Stimulated activated CD8-positive, alpha-beta memory T cell treated with anti-CD3 and anti-CD28 coated beads, Interleukin-12 subunit alpha, Interleukin-12 subunit beta, amount 100 ng/mL, for 24 hours (primary cell): ENCODE results near the gene HMBS.
"Not testable (repeated sequence)": the region's sequence is repeated elsewhere in the genome, so short reads cannot be mapped to it uniquely, and the experiment has no call there.

Experiments
- DNase-seq: peaks from one replicate; pipeline ENCODE4 v3.0.0-alpha.2; 2020; ENCODE audit errors: extremely low read depth

The HMBS gene

DNA sequence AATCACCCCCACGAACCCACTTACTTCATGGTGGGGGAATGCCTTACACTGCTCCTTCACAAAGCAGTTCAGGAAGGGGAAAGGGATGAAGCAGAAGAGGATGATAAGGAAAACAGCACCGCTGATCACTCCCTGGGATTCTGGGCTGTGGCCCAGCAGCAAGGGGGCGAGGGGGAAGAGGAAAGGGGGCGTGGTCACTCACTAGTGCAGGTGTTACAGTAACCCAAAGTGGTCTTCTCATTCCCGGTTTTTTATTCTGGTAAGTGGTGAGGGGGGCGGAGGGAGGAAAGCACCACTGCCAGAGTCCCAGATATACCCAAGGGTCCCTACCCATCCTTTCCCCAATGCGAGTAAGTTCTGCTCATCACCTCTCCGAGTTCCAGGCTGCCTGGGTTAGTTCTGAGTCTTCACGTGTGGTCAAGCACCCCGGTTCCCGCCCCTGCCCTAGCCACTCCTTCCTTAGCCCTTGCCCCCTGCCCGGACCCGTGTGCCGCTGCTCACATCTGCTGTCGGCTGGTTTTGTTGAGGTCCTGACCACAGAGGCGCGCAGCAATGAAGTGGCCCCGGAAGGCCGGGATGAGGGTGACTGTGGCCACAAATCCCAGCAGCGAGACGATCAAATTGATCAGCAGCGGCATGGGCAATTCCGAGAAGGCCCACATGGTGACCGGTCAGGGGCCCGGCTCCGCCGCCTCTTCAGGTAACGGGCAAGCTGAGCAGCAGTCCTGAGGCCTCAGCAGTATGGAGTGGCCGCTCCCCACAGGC lies 16.5 kb downstream of the HMBS start:
- no peak for DNase-seq

DNA sequence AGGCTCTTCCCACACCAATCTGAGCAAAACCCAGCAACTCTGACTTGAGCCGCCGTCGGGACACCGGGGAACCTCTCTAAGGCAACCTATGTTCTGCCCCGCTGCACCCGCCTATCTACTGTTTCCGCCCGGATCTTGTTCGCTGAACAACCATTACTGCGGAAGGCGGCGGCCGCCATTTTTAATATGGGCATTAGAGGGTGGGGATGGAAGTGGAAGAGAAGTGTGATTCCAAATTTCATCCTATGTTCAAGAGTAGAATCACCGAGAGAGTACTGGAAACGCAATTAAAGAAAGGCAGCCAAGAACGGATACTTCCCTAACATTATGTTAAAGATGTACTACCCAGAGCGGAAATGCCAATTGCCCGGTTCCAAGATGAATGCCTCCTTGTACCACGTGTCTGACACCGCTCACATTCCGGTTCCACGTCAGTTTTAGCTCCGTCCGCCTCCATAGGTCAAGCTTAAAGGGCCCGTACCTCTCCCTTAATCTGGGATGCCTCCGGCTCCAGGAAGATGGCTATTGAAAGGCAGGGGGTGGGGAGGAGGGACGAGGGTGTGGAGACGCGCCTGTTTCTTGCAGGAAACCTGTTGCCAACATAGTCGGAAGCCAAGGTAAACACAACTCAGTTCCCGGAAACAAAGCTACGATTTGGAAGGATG lies 17.2 kb downstream of the HMBS start, which contains the start of gene DPAGT1:
DPAGT1 (minus strand) TSS at position 95 of the 665 bp plus-strand sequence. CDS start 198 bp downstream, outside the sequence.
- DNase-seq = no peak

DNA sequence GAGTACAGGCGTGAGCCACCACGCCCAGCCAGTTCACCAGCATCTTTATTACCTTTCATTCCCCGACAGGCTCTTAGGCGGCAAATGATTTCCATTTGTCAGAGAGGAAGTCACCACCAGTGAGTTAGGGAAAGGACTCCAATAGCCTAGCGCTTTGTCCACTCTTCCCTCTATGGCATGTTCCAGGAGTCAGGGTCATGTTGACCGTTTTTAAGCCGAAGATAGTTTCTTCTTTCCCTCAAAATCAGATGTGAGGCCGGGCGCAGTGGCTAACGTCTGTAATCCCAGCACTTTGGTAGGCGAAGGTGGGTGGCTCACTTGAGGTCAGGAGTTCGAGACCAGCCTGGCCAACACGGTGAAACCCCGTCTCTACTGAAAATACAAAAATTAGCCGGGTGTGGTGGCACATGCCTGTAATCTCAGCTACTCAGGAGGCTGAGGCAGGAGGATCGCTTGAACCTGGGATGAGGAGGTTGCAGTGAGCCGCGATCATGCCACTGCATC lies 18.5 kb downstream of the HMBS start:
- DNase-seq = not testable (repeated sequence)

DNA sequence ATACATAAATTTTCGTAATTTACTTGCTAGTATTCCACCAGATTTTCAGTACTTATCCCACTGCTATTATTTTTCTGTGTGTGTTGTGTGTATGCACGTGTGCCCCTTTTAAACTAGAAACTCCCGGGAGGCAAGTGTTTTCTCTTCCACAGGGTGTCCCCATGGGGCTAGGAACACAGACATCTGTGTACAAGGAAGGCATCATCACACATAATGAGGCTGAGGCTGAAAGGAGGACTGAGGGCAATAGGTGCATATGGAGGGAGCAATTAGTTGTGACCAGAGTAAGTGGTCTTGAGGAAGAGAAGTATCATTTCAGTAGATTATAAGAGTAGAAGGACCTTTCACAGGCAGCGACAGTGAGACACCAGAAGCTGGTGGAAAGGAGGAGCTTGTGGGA lies 19.1 kb downstream of the HMBS start:
- no peak for DNase-seq

DNA sequence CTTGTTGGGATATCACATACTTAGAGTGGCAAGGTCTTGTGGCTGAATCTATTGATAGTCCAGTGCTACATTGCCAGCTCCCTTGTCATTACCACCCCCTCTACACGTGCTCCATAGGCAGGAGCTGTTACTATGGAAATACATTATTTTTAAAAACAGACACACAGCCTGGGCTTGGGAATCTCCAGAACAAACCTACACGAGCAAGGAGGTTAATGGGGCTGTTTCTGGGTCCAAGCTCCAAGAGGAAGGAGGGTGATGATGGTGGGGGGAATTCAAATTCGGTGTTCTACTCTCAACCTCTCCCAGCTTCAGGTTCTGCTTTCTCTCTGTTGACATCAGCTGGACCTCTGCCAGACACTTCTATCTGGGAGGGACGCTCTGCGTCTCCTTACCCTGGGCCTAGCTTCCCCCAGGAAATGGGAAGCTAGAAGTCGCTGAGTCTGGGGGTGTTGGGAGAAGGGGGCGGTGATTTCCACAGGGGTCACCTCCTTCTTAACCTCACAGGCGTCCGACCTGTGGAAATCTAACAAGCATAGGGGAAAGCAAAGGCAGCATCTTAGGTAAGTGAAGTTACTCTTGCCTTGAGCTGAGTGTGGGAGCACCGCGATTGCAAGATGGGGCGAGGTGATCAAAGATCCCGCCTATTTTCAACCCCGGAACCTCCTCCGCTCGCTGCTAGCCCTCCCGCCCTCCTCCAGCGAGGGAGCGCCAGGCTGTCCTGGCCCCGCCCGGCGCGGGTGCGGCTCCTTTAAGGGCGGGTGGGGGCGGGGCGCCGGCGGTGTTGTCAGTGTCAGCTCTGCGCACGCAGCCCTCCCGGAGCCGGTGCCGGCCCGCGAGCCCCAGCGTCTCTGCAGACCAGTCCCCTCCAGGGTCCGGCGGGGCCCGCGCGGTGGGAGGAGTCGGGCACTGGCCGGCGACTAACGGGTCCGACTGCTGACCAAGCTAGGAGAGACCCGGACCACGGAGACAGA lies 22.2 kb downstream of the HMBS start, which contains the start of gene C2CD2L:
C2CD2L (plus strand) TSS at position 781 of the 974 bp plus-strand sequence. CDS start 398 bp downstream, outside the sequence.
- peak; percentile 72 for DNase-seq

DNA sequence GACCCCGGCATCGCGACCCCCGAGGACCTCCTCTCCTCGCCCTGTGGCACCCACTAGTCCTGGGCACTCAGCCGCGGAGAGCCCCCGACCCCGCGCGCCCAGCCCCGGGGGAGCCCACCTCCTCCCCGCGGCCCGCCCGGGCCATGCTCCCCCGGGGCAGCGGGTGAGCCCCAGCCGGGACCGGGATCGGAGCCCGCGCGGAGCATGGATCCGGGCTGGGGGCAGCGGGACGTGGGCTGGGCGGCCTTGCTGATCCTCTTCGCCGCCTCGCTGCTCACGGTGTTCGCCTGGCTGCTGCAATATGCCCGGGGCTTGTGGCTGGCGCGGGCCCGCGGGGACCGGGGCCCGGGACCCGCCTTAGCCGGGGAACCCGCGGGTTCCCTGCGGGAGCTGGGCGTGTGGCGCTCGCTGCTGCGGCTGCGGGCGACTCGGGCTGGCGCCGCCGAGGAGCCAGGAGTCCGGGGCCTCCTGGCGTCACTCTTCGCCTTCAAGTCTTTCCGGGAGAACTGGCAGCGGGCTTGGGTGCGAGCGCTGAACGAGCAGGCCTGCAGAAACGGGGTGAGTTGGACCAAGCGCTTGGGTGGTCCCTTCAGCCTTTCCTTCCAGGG lies 23.0 kb downstream of the HMBS start:
- DNase-seq = no peak

DNA sequence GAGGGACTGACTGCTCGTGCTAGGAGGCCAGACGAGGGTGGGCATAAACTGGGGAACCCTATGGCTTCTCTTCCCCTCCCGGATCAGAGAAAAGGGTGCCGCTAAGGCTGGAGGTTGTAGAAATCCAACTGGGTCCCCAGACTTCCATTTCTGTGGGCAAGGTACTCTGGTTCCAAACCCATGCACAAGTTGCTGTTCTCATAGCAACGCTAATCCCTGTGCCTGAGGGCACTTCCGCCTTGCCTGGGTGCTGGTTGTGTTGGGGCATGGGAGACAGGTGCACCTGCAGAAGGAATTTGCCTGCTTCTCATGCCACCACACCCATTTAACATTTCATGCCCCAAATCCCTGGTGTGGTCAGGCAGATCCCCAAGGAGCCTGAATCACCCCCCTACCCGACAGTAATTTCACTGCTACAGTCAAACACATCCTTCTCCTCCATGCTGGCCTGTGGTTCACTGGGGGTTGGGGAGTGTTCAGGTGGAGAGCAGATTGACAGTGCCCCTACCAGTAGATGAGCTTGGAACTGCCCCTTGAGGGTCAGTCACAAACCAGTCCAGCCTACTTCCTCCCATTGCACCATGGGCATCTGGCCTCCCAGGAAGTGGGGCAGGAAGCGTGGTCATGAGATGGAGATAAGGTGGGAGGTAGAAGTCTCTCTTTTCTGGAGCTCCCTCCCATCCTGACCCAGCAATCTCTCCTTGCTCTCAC lies 23.6 kb downstream of the HMBS start:
- DNase-seq = no peak

DNA sequence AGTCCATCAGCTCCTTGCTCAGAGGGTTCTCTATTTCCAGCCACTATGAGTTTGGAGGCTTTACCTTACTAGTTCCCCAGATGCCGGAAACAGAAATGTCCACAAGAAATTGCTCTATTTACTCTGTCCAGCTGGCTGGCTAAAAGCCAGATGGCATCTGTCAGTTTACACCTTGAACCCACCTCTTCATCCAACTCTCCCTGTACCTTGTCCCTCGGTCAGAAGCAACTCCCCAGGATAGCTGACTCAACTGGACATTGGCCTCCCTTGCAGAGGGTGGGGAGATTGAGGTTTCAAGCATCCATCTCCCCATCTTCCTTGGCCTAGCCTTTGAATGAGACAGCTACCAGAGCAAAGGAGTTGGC lies 24.2 kb downstream of the HMBS start:
- no peak for DNase-seq

DNA sequence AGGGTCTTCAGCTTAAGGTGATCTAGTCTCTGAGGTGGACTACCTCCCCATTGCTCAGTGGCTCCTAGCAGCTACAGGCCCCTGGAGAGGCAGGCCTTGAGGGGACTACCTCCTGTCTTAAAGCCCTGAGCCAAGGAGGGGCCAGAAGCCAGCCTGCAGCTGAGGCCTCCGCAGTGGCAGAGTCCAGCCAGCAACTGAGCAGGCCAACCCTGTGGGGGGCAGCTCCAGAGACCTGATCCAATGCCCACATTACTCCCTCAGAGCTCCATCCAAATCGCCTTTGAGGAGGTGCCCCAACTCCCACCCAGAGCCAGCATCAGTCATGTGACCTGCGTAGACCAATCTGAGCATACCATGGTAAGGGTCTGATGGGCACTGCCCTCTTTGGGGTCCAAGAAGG lies 25.2 kb downstream of the HMBS start:
- no peak for DNase-seq

DNA sequence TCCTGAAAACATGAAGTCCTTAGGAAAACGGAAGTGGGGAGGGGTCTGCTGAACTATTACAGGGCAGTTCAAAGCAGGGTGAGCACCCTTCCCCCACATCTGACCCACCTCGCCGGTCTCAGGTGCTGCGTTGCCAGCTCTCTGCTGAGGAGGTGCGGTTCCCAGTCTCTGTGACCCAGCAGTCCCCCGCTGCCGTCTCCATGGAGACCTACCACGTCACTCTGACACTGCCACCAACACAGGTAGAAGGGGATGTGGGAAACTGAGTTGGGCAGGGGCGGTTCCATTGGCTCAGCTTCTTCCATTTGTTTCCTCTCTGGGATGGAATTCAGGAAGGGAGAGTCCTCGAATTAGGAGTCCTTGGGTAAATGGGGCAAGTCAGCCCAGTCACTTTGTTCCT lies 25.8 kb downstream of the HMBS start:
- no peak for DNase-seq

DNA sequence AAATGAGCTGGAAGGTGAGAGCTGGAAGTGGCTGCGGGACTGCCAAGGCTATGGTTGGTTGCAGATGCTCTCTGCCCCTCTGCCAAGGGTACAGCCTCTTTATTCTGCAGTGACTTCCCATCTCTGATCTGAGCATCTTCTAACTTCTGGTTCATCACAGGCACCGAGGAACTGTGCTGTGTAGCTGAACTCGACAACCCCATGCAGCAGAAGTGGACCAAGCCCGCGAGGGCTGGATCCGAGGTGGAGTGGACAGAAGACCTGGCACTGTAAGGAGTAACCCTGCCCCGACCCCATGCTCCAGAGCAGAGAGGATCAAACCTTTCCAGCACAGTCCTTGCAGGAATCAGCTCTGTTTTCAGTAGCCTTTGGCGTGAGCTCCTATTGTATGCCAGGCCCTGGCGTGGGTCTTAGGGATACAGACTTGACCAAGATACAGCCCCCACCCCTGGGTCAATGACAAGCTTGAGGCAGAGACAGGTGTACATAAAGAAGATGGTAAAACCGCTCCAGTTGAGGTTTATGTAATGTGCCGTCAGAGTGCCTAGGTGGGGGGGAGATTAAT lies 26.8 kb downstream of the HMBS start:
- no peak for DNase-seq

DNA sequence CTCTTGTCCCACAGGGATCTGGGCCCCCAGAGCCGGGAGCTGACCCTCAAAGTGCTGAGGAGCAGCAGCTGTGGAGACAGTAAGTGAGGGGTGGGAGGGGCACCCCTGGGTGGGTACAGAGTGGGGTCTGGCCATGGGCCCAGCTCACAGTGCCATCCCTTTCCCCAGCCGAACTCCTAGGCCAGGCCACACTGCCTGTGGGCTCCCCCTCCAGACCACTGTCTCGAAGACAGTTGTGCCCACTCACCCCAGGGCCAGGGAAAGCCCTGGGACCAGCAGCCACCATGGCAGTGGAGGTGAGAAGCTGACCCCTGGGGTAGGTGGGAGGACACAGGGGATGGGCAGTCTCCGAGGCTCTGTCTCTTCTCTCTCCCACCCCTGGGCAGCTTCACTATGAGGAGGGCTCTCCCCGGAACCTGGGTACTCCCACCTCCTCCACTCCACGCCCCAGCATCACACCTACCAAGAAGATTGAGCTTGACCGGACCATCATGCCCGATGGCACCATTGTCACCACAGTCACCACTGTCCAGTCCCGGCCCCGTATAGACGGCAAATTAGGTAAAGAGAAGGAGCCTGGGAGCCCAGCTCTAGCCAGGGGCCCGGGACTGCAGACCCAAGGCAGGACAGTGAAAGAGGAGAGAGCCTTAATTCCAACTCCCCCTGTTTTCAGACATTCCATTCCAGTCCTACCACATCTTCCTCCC lies 27.8 kb downstream of the HMBS start:
- no peak for DNase-seq

DNA sequence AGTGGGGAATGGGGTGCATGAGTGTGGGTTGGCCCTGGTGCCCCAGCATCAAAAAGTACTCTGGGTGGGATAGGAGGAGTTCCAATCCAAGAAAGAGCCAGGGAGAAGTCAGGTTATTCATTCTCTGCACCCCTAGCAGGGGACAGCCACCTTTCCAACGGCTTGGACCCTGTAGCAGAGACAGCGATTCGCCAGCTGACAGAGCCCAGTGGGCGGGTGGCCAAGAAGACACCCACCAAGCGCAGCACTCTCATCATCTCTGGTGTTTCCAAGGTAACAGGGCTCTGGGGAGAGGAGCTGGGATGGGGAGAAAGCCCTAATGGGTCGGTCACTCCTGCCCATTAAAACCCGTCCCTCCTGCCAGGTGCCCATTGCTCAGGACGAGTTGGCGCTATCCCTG lies 29.0 kb downstream of the HMBS start:
- DNase-seq = no peak

DNA sequence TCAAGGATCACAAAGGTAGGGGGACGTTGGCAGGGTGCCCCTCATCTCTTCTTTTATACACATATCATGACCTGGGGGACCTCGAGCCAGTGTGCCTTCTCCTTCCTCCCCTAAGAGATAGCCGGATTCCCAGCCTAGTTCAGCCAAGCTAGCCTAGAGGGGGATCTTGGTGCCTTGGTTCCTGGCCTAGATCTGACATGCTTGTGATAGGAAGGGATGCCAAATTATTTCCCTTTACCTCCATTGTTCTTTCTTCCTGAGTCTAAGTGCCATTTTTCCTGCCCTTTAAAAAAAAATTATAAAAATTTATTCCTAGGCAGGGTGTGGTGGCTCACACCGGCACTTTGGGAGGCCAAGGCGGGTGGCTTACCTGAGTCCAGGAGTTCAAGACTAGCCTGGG lies 29.7 kb downstream of the HMBS start:
- DNase-seq = no peak

DNA sequence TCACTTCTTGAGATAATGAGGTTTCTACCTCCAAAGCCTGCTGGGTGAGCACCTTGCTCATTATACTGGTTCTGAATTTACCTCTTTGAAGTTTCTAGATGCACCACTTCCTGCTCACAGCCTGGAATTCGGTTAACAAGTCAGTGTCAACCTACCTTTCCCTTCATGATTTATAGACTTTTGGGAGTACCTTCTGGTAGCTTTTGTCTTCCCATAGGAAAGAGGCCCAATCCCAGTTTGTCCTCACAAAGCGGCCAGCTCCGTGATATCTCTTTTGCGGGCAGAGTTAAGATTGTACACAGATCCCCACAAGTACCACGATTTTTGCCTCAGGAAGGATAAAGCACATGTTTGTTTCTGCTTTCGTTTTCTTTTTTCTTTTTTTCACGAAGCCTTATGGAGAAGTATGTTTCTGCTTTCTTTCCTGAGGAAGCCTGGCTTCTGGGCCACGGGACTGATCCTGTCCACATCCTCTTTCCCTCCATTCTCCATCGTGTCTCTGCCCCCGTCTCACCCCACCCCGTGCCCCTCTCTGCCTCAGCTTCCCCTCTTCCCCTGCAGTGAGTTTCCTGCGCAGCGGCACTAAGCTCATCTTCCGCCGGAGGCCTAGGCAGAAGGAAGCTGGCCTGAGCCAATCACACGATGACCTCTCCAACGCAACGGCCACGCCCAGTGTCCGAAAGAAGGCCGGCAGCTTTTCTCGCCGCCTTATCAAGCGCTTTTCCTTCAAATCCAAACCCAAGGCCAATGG lies 31.0 kb downstream of the HMBS start:
- DNase-seq = no peak

DNA sequence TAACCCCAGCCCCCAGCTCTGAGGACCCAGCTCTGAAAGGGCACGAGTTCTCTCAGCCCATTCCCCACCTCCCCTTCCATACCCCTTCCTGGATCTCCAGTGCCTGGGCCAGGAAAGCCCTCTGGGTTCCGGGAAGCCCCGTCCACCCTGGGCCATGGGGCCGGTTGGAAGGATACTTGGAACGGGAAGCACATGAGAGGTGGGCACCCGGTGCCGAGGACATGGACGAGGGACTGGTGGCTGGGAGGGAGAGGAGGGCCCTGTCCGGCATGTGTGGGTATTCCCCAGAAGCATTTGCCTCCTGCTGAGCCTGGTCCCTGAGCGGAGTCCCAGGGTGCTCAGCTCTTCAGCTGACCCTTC lies 31.5 kb downstream of the HMBS start:
- DNase-seq = no peak

DNA sequence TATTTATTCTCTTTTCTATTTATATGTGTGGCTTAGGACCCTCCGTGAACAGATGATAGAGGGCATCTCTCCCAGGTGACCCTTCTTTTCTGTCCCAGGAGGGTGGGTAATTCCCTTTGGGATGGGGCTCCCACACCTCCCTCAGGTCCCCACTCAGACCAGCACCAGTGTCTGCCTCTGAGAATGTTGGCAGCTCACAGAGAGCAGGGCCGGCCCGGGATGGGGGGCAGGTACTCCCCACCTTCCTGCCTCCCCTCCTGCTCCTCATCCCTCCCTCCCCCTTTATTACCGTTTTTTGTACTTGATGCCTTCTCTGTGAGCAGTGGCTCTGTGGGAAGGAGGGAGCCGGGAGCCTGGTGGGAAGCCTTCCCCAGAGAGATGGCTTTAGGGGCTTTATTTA lies 31.9 kb downstream of the HMBS start:
- no peak for DNase-seq

DNA sequence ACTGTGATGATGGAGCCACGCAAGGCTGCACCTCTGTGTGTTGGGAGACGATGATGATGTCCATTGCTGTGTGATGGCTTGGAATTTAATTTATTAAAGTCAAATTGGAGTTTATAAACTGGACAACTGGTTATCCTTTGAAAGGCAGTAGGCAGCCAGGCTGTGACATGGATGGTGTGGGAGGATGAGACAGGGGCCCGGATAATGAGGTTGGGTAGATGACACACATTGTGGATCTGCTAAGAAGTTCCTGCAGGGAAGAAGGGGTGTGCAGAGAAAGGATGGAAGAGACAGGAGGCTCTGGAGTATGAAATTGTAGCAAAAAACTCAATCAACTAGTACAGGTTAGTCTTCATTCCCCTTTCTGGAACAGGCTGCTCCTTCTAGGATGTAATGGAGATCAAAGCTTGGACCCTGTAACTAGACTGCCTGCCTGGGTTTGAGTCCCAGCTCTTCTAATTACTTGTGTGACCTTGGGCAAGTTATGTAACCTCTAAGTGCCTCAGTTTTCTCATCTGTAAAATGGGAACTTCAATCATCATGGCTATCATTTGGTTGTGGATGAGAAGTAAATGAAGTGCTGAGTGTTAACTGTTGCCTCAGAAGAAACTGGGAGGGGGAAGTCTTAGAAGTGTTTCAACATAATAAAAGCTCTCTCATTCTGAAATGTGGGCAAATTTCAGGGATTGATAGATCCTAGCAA lies 32.5 kb downstream of the HMBS start:
- no peak for DNase-seq

DNA sequence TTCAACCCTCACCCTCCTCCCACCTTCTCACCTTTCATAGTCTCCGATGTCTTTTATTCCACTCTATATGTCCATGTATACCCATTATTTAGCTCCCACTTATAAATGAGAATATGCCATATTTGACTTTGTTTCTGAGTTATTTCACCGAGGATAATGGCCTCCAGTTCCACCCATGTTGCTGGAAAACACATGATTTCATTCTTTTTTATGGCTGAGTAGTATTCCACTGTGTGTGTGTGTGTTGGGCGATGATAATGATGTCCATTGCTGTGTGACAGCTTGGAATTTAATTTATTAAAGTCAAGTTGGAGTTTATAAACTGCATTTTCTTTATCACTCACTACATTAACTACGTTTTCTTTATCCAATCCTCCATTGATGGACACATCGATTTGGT lies 33.5 kb downstream of the HMBS start:
- no peak for DNase-seq
